ENCODE results near the gene ZC3HAV1.

Gene ZC3HAV1

DNA sequence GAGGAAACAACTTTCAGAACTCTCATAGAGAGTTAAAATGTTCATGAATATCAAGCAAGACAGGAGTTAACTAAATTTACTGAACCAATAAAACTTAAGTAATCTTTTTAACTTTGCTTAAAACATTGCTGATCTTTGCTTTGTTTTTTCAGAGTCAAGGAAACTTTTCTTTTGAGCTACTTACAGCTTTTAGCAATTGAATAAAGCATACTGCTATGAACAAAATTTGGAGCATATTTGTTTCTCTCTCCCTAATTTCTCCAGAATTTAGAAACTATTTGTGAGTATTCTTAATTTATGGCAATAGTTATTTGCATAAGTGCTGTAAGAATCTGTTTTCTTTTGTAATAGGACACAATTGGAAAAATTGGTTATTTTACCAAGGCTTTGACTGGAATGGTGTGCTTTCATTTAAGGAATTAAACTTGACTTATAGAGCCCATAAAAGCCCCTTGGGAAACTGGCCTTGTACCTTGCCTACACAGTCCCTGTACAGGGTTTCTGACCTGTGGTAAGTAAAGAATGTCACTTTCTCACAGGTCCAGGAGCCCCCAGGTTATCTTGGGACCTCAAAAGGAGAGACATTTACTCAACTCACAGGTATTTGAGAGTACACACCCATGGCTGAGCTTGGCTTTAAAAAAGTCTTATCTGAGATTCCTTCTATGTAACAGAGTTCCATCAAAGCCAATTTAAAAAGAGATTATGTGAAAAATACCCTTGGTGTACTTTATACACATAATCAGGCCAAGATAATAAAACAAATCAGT, 105.0 kb downstream of the ZC3HAV1 start:
- Histone ChIP-seq H3K9ac (ENCODE audit: low read length) (no peak overlapping the region), H3F3A (ENCODE audit: insufficient read depth, low read length) (no peaks in the 10 kb centered on the region), H3K36me3 (replicated peaks; ENCODE audit: insufficient read depth, low read length) (no peaks in the 10 kb centered on the region), H3K4me1 (ENCODE audit: low read length) (no peaks in the 10 kb centered on the region), H3K27me3 (replicated peaks; ENCODE audit: insufficient read depth, low read length) (no peaks in the 10 kb centered on the region), H2AFZ (ENCODE audit: low read length) (no peak overlapping the region), H4K20me1 (ENCODE audit: insufficient read depth, low read length) (no peaks in the 10 kb centered on the region), H3K4me3 (ENCODE audit: low read length) (no peak overlapping the region), H3K4me2 (ENCODE audit: low read depth, low read length) (no peak overlapping the region), H3K79me2 (ENCODE audit: low read length) (no peaks in the 10 kb centered on the region), H3K27ac (ENCODE audit: low read length) (no peak overlapping the region), H3K9me3 (replicated peaks; ENCODE audit: insufficient read depth, low read length) (no peaks in the 10 kb centered on the region), H3K9me2 (replicated peaks; ENCODE audit: insufficient read depth, low read length) (no peaks in the 10 kb centered on the region)
- no peak for DNase-seq
- TF ChIP-seq, protein P1, sequence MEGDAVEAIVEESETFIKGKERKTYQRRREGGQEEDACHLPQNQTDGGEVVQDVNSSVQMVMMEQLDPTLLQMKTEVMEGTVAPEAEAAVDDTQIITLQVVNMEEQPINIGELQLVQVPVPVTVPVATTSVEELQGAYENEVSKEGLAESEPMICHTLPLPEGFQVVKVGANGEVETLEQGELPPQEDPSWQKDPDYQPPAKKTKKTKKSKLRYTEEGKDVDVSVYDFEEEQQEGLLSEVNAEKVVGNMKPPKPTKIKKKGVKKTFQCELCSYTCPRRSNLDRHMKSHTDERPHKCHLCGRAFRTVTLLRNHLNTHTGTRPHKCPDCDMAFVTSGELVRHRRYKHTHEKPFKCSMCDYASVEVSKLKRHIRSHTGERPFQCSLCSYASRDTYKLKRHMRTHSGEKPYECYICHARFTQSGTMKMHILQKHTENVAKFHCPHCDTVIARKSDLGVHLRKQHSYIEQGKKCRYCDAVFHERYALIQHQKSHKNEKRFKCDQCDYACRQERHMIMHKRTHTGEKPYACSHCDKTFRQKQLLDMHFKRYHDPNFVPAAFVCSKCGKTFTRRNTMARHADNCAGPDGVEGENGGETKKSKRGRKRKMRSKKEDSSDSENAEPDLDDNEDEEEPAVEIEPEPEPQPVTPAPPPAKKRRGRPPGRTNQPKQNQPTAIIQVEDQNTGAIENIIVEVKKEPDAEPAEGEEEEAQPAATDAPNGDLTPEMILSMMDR (IDR thresholded peaks at IDR 0.05; ENCODE audit: low read length), result no peak
- no peak for TF ChIP-seq EZH2 (optimal IDR thresholded peaks at IDR 0.05; ENCODE audit: low read depth, low read length)

- TF ChIP-seq, protein P1 (IDR thresholded peaks at IDR 0.05; ENCODE audit: low read length), result no peak
- TF ChIP-seq EZH2phosphoT487 (IDR thresholded peaks at IDR 0.05; ENCODE audit: low read length) (no peak), EZH2 (optimal IDR thresholded peaks at IDR 0.05; ENCODE audit: low read depth, low read length) (no peak)
- no peaks in the 10 kb centered on the region for H3F3A ChIP-seq (ENCODE audit: insufficient read depth, low read length)
- no peaks in the 10 kb centered on the region for H3K36me3 ChIP-seq (replicated peaks; ENCODE audit: insufficient read depth, low read length)
- no peak overlapping the region for H3K9ac ChIP-seq (ENCODE audit: low read length)
- H3K4me1 ChIP-seq (ENCODE audit: low read length), result no peaks in the 10 kb centered on the region
- no peaks in the 10 kb centered on the region for H3K79me2 ChIP-seq (ENCODE audit: low read length)
- no peaks in the 10 kb centered on the region for H3K27me3 ChIP-seq (replicated peaks; ENCODE audit: insufficient read depth, low read length)
- no peak overlapping the region for H3K4me2 ChIP-seq (ENCODE audit: low read depth, low read length)
- H3K4me3 ChIP-seq (ENCODE audit: low read length), result no peak overlapping the region
- H2AFZ ChIP-seq (ENCODE audit: low read length), result no peak overlapping the region
- H3K9me3 ChIP-seq (replicated peaks; ENCODE audit: insufficient read depth, low read length), result no peaks in the 10 kb centered on the region
- no peaks in the 10 kb centered on the region for H4K20me1 ChIP-seq (ENCODE audit: insufficient read depth, low read length)
- DNase-seq, result no peak
- H3K9me2 ChIP-seq (replicated peaks; ENCODE audit: insufficient read depth, low read length), result no peaks in the 10 kb centered on the region
- H3K27ac ChIP-seq (ENCODE audit: low read length), result no peak overlapping the region
Measured at GRCh38 chr7:138999414-138999813, 110.1 kb downstream of the ZC3HAV1 start.

Measured in MM.1S (cell line).